Measurements from ENCODE around the gene COL4A1.

COL4A1 gene

DNA sequence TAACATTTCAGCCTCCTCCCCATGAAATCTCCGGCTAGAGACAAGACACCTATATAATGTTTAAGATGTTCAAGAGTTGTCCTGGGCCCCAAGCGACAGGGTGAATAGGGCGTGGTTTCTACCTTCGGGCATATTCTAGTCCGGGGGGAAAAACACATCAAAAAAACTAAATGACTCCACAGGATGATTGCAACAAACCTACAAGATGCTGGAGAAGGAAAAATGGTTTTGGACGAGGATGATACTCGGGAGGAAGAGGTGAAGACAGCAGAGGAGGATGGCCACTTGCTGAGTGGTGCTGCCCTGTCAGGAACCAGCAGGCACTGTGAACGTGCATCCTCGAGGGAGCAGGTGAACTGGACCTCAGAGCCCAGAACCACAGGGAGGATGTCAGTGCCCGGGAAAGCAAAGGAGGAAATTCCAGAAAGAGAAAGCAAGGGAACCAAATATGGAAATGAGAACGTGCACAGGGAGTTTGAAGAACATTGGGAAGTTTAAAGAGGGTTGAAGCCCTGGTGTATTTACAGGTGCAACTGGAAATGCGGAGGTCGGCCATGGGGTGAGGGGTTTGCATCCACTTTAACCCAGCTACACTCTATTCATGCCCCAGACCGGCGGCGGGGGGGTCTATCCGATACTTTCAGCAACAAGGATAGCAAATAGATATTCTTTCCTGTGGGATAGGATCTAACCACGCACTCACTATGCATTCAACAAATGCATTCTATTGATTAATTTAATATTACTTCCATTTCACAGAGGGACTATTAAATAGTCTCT, 50.6 kb downstream of the COL4A1 start:
- DNase-seq: no peak

GRCh38 chr13:110254751-110255553, 52.0 kb downstream of the COL4A1 start:
- no peak for DNase-seq

GRCh38 chr13:110254151-110254679, 52.7 kb downstream of the COL4A1 start:
- no peak for DNase-seq

DNA sequence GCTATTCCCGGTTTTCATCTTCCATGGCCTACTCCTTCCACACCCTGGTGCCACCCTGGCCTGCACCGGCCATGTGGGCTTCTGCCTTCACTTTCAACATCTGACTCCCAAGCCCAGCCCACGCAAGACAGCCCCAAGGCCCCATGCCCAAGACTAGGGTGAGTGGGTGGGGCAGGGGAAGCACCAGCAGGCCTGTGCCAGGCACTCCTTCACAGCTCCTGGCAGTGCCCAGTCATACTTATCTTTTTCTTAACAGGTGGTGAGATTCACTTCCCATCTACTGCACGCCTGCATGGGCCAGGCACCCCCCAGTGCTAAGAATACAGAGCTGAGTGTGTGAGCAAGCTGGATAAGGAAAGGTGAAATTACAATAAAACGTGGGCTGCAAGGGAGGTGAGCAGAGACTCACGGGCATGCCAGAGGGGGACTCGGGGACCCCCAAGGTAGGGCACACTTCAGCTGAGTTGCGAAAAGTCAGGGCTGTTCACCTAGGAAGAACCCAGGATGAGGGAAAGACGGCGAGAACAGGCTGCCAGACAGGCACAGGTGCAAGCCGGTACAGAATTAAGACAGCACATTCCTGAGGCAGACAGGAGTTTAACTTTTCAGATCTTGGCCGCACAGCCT, 55.7 kb downstream of the COL4A1 start:
- DNase-seq: no peak

GRCh38 chr13:110250258-110250891, 56.6 kb downstream of the COL4A1 start:
- DNase-seq: no peak

DNA sequence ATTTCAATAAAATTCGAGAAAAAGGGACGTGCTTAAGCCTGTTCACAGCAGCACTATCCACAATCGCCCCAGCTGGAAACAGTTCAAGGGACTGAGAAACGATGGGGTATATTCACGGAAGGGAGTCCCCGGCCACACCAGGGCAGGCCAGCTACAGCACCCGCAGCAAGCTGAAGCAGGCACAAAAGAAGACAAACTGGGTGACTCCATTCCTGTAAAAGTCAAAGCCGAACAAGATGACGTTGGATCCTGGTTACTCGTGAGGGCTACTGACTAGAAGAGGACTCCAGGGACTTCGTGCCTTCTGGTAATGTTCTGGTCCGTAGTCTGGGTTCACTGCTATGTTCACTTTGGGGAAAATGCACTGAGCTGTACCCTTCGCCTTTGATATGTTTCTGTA, 57.6 kb downstream of the COL4A1 start:
- DNase-seq: no peak

- no peak for DNase-seq
Measured at GRCh38 chr13:110248449-110249143, 58.4 kb downstream of the COL4A1 start.

DNA sequence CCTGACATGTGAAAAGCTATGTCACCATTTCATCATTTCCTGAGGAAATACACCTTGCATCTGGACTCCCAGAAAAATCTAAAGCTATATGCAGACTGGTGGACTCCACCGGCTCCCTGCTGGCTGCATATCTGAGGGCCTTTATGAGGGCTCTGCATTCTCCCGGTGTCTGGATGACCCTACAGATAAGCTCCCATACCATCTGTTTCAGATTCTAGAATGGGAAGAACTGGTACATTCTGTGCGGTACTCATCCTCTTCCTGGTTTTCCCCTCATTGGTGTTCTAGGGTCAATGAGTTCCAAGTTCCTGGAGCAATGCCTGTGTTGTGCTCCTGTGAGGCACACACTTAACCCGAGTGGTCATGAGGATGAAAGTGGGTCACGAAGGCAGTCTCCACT, 60.4 kb downstream of the COL4A1 start:
- DNase-seq: no peak

GRCh38 chr13:110245416-110245899, 61.5 kb downstream of the COL4A1 start:
- no peak for DNase-seq

DNA sequence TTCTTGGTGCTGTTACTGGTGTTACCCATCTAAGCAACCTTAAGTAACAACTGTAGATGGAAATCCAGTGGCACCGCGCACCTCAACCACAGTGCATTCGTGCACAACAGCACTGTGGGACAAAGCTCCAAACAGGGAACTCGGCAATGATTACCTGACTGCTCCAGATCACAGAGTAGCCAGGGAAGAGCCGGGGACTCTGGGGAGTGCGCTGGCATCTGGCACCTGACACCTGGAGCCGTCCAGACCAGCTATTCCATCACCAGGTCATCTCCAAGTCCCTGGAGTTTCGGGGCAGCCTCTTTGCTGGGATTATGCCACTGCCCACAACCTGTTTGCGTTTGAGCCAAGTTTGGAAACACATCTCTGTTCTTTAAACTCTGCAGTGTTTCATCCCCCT, 62.0 kb downstream of the COL4A1 start:
- no peak for DNase-seq

DNA sequence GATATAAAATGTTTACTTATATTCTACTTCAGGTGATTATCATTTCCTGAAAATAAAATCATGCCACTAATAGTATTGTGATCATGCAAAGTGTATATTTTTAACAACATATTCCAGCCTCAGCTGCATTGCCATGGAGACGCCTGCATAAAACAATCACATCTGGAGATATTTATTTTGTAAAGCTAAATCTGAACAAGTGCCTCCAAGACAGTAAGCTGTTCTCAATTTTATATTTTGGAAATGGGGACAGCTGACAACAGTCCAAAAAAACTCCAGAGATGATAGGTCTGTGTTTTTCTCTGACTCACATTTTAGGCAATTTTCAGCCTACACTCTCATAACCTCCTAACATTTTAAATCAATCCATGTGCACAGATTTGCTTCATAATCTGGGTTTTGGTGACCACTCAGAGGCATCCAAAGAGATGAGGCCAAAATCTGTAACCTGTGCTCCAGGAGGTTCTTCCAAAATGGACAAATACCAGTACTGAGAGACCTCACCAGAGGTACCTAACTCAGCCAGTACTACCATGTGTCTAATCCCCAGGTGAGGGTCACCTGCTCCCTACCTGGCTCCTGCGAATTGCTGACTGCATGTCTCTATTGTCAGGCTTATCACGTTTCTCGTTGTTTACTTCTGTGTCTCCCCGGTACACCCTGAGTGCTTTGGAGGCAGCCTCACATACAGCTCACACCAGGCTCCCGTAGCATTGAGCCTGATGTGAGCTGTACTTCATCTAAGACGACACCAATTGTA, 62.7 kb downstream of the COL4A1 start:
- DNase-seq: no peak

GRCh38 chr13:110242615-110243014, 64.3 kb downstream of the COL4A1 start:
- no peak for DNase-seq

GRCh38 chr13:110240943-110241342, 66.0 kb downstream of the COL4A1 start:
- no peak for DNase-seq

DNA sequence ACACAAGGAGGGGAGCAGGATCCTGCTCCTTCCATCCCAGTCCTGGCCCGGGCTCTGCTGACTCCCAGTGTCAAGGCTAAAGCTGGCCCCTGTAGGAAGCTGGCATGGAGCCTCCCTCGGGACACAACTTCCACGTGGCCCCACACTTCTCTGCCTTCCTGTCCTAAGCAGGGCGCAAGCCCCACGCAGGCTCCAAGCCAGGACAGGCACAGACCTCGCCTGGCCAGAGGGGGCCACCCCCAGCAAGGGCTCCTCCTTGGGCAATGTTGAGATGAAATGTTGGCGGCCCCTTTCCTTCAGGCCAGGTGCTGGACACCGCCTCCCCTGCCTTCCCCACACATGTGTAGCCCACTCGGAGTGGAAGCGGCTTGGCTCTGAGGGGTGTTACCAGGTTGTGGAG, 66.6 kb downstream of the COL4A1 start:
- no peak for DNase-seq

- no peak for DNase-seq
Measured at GRCh38 chr13:110239280-110240125, 67.5 kb downstream of the COL4A1 start.

DNA sequence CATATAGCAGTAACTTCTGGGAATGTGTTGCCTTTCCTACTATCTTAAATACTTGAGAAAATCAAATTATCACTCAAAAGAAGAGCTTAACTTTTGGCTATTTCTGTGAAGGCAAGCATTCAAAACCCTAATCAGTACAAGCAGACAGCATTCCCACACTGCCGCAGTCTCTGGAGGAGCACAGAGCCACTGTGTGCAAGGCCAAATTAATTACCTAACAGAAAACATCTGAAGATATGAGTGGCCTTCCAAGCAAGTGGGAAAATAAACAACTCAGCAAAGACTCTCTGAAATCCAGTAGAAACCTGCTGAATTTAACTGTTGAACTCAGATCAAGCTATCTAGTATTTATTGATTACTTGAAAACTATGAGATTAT, 68.2 kb downstream of the COL4A1 start:
- no peak for DNase-seq

- no peak for DNase-seq
Measured at GRCh38 chr13:110237875-110238817, 68.8 kb downstream of the COL4A1 start.

- DNase-seq: no peak
Measured at GRCh38 chr13:110236831-110237261, 70.1 kb downstream of the COL4A1 start.

DNA sequence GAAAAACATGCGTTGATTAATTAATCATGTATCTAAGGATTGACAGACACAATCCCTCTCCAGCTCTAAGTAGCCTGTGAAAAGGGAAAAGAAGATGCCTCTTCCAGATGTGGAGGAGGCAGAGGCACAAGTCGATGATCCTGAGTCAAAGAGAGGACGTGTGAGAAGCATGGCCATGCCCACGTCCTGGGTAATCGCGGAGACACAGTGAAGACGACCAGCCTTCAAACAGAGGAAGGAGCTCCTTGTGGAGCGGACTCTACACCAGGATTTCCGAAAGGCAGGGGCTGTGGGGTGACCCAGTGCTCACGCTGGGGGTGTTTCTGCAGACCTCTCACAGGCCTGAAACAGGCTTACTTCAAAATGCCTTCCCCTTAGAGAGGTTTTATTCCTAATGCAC, 70.5 kb downstream of the COL4A1 start:
- DNase-seq: no peak
